Activated CD8-positive, alpha-beta memory T cell treated with anti-CD3 and anti-CD28 coated beads, Interleukin-2, amount 50 U/mL, for 48 hours (primary cell): Measurements from ENCODE around the gene B3GNT7.
"Not testable (repeated sequence)": the region's sequence is repeated elsewhere in the genome, so short reads cannot be mapped to it uniquely, and the experiment has no call there.

Experiments
- DNase-seq: peaks from one replicate; pipeline ENCODE4 v3.0.0-alpha.2; 2020

B3GNT7 gene

DNA sequence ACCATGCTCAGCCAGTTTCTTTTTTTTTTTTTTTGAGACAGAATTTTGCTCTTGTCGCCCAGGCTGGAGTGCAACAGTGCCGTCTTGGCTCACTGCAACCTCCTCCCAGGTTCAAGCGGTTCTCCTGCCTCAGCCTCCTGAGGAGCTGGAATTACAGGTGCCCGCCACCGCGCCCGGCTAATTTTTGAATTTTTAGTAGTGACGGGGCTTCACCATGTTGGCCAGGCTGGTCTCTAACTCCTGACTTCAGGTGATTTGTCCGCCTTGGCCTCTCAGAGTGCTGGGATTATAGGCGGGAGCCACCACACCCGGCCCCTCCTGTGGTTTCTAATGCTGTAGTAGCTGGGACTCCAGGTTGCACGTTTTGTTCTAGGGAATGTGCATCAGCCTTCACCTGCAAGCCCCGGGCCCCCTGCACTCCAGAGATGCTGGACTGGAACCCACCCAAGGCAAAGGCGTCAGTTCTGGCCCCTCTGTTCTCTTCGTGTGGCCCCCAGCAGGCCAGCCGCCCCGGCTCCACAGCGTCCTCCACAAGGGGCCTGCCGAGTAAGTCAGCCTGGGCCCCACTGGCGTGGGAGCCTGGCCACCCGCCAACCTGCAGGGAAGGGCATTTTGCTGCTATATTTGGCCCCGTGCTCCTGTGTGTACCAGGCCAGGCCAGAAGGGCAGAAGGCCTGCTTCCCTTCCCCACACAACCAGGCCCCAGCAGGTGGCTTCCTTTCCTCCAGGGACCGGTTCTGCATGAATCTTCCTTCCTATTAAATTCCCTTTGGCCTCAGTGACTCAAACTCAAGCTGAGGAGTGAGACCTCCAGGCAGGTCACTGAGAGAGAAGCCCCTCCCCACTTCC is 25.7 kb upstream of the B3GNT7 start:
- no peak for DNase-seq

DNA sequence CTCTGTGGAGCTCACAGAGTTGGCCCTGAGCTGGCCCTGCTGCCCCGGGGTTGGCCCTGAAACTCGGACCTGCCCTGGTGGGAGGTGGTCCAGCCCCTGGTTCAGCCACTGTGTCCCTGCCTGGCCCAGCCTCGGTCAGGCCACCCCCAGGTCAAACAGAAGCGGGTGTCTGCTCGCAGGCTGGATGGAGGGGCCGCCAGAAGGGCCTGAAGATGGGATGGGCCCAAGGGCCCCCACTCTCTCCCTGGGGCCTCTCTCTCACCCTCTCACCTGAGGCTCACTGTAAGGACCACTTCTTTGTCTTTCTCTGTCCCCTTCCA is 25.1 kb upstream of the B3GNT7 start:
- DNase-seq, result no peak

DNA sequence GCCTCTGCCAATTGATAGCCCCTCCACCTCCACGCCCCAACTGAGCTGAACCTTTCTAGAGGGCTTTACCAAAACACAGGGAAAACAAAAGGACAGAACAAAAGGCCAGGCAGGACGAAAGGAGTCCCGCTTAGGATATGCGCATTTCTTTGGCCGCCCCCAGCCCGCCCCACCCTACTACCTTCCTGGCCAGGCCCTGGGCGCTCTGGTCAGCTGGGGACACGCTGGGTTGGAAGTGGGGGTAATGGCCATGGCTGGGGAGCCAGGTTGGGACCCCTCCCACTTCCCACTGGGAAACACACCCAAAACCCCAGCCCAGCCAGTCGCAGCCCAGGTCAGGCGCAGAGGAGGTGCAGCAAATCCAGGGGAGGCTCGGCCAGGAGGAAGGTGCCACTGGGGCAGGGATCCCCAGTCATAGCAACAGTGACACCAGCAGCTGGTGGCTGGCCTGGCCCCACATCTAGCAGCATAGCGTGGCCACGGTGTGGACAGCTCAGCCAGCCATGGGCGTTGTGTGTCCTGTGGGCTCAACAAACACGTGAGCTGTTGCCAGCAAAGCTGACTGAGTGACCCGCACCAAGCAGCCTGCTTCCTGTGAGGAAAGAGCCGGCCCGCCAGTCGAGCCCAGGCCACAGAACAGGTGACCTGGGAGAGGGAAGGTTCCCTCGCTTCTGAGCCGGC is 24.6 kb upstream of the B3GNT7 start:
- DNase-seq, result no peak

DNA sequence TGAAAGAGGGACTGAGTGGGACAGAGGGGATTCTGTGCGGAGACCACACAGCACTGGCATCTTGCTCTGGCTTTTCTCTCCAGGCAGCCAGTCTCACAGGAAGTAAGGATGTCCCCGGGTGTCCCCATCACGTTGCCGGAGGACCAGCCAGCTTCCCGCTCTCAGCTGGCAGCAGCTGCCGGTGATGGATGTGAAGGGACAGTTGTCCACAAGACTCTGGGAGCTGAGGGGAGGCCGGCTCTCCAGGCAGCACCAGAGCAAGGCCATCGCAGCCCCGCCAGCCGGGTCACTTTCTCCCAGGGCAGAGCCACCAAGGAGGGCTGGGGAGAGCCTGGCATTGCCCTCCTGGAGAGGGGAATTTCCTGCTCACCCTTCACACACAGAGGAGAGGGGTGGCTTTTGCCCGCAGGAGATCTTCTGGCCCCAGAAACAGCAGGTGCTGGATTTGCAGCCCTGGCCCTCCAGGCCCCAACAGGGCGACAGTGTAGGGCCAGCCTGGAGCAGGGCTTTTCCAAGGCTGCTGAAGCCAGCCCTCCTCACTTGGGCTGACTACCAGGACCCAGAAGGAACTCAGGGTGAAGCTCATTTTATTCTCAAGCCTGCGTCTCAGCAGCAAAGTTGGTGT is 24.0 kb upstream of the B3GNT7 start:
- DNase-seq, result no peak

DNA sequence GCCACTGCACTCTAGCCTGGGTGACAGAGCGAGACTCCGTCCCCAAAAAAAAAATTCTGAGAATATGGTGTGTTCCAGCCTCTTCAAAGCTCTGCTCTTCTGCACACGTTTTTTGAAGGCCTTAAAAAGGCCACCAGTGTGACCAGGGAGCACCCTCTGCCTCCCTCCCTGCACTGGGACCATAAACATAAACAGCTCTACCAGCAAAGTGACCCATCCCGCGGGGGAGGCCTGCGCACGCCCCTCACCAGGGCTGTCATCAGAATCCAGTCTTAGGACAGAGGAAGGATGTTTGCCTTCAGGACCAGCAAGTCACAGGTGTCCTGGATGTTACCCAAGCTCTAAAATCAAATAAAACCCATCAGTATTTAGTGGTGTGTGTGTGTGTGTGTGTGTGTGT is 23.2 kb upstream of the B3GNT7 start:
- no peak for DNase-seq

DNA sequence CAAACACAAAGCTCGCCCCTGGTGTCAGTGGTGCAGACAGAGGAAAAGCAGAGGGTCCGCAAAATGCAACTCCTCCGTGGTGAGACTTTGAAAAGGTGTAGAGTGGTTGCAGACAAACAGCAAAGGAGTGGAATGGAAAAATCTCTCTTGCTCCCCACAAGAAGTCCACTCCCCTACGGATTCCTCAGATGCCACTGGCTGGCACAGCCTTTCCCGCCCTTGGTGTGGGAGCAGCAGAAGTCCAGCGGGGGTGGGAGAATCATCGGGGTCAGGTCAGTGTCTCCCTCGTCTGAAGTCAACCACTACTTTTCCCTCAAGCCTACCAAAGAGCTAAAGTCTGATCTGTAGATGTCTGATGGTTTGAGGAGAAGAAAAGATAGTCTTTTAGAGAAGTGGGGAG is 22.3 kb upstream of the B3GNT7 start:
- no peak for DNase-seq

DNA sequence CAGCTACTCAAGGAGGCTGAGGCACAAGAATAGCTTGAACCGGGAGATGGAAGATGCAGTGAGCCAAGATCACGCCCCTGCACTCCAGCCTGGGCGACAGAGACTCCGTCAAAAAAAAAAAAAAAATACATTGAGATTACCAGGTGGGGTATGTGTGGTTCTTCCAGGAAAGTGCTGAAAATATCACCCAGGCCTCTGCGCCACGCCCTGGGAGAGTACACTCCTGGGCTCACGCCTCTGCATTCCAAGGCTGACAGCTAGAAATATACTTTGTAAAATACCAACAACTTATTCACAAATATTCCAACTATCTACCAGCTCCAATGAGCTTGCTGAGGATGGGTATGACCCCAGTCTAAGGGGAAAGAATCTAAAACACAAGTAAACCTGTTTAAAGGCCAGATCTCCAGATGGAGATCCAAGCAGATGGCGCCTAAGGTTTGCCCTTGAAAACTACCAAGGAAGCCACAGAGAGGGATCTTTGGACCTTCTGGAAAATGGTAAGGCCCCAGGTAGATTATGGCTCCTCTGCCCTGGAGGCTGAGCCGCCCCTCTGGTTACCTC is 21.6 kb upstream of the B3GNT7 start:
- no peak for DNase-seq

DNA sequence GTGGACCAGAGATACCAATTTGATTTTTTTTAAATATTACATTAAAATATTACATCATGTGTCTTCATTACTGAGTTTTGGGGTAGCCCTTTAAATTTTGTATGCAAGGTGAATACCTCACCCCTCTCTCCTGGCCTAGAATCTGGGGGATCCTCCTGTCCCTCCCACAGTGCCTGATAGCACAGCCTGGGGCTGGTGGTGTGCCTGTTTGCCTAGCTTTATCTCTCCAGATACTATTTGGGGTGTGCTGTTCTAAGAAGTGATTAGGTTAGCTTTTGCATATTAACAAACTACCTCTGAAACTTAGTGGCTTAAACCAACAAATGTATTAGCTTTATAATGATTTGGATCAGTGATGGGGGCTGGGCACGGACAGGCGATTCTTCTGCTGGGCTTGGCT is 20.7 kb upstream of the B3GNT7 start:
- no peak for DNase-seq

DNA sequence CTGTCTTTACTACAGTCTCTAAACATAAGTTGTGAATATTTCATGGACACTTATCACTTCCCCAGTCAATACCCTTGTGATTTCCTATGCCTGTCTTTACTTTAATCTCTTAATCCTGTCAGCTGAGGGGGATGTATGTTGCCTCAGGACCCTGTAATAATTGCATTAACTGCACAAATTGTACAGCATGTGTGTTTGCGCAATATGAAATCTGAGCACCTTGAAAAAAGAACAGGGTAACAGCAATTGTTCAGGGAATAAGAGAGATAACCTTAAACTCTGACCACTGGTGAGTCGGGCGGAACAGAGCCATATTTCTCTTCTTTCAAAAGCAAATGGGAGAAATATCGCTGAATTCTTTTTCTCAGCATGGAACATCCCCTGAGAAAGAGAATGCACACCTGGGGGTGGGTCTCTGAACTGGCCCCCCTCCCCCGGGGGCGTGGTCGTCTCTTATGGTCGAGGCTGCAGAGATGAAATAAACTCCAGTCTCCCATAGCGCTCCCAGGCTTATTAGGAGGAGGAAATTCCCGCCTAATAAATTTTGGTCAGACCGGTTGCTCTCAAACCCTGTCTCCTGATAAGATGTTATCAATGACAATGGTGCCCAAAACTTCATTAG is 19.4 kb upstream of the B3GNT7 start:
- DNase-seq, result not testable (repeated sequence)

DNA sequence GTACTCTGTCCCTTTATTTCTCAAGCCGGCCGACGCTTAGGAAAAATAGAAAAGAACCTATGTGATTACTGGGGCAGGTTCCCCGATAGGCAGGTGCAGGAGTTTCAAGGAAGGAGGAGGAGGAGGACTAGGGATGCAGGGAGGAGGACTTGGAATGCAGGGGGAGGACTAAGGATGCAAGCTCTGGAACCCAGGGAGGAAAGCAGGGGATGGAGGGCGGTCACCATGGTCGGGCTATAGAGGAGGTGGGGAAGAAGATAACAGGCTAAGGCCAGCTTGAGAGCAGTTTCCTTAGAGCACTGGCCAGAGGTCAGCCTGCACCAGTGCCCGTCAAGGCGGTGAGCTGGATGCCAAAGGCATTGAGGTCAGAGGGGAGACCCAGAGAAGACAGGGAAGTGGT is 18.7 kb upstream of the B3GNT7 start:
- no peak for DNase-seq

DNA sequence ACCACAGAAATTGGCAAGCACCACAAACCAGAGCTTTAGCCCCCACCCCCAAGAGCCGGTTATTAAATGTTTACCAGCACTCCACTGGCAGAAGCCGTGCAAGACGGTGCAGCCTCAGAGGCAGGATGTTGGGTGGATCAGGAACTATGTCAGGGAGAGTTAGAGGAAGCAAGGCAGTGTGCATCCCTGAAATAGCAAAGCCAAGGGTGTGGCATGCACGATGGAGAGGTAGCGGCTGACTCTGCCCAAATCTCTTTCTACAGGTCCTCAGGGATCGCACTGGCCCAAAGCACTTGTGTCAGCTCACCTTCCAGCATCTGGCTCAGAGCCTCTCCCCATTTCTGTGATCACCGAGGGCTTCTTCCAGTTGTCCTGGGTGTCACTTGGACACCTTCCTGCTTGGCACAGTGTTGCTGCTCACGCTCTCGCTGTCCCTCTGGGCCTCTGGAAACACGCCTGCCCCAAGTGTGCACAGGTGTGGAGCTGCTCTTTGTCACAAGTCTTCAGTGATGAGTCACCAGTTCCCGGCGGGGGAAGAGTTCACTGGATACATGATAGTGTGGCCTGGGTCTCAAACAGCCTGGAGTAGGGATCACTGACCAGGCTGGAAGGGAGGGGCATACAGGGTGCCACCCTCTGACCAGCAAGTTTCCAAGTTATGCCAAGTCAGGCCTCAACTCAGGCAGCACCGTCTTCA is 17.3 kb upstream of the B3GNT7 start:
- DNase-seq, result no peak

DNA sequence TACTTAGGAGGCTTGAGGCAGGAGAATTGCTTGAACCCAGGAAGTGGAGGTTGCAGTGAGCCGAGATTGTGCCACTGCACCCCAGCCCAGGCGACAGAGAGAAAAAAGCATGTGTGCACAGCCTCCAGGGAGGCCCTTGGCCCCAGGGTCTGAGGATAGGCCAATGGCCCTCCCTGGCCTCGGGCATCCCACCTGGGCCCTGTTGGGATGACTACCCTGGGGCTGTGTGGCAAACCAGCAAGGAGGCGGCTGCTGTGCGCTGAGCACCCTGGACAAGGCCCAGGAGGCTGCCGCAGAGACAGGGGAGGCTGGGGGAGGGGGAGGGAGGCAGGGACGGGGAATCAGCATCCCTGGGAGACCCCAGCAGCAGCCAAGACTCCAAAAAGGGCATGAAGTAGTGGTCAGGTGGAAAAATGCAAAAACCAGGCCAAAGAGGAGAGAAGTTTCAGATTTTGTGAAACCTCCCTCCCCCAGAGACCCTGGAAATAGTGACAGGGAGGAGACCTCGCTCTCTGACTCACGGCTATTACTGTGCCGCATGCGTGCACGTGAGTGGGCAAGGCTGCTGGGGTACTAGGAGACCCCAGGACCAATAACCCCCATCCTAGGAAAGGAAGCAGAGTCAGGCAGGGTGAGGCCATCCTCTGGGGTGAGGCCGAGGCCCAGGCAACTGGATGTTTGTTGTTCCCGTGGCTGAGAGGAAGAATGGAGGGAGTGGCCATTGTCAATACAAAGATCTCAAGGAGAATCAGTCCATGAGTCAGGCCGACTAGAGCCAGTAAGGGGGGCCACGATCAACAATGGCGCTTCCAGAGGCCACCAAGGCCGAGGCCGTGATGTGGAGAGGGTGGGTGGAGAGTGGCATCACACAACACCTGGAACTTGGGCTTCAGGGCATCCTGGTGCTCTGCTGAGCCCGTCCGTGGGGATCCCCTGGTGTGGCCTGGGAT is 16.0 kb upstream of the B3GNT7 start:
- DNase-seq, result no peak

DNA sequence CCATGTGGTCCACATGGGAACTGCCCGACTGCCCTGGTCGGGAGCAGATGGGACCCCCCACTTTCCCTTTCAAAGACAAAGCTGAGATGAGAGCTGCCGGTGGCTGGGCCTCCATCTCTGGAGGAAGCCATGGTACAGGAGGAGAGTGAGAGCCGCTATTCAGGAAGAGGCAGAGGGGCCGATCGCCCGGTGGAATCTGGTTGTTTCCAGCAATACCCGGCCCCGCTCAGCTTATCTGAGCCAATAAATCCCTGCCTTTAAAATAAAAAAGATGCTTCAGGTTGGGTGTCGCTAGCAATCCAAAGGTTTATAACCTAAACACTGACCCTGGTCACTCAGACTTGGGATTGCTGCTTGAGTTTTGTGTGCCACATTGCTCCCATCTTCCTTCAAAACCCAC is 15.2 kb upstream of the B3GNT7 start:
- no peak for DNase-seq

DNA sequence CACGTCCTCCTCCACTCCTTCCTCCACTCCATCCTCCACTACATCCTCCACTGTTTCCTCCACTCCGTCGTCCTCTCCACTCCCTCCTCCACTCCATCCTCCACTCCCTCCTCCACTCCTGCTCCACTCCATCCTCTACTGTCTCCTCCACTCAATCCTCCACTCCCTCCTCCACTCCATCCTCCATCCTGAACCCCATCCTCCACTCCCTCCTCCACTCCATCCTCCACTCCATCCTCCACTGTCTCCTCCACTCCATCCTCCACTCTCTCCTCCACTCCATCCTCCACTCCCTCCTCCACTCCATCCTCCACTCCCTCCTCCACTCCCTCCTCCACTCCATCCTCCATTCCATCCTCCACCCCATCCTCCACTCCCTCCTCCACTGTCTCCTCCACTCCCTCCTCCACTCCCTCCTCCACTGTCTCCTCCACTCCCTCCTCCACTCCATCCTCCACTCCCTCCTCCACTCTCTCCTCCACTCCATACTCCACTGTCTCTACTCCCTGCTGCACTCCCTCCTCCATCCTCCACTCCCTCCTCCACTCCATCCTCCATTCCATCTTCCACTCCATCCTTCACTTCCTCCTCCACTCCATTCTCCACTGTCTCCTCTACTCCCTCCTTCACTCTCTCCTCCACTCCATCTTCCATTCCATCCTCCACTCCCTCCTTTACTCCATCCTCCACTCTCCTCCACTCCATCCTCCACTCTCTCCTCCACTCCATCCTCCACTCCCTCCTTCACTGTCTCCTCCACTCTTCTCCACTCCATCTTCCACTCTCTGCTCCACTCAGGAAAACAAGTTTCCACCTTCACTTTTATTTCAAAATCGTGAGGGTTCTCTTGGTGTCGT is 14.3 kb upstream of the B3GNT7 start:
- DNase-seq, result no peak

DNA sequence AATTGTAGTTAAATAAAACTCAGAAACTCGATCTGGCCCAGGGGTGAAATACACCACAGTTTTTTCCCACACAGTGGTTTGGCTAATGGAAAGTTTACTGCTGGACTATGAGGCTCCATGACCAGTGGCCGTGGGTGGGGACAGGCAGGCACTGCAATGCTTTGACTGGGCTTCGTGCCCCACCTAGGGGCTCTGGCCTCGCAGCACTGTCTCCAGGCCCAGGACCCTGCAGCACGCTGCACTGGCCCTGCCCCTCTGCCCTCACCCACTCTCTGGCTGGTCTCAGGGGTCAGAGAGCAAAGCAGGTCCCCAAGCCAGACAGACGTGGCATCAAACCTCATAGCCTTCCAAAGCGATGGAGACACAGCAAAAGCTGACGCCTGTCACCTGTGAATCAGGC is 13.4 kb upstream of the B3GNT7 start:
- no peak for DNase-seq

DNA sequence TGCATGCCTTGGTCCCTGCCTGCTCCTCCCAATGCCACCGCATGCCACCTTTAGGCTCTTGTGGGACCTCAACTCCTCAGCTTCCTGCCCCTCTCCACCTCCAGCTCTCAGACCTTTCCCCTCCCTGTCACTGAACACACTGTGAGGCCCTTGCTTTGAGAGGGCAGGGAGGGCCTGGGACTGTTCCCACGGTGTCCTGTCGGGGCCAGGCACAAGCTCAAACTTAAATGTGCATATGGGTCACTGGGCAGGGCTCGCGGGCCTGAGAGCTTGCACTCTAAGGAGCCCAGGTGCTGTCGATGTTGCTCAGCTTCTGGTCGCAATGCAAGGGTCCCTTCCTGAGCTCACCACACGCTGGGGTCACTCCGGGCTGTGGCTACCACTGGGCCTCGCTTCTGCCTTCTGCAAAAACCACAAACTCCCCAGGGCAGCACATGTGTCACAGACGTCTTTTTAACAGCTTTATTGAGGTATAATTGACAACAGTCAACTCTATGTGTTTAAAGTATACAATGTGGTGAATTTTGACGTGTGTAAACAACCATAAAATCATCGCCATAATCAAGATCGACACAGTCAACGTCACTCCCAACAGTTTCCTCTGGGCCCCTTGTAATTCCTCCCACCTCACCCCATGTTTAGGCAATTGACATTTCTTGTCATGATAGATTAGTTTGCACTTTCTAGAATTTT is 11.9 kb upstream of the B3GNT7 start:
- no peak for DNase-seq

DNA sequence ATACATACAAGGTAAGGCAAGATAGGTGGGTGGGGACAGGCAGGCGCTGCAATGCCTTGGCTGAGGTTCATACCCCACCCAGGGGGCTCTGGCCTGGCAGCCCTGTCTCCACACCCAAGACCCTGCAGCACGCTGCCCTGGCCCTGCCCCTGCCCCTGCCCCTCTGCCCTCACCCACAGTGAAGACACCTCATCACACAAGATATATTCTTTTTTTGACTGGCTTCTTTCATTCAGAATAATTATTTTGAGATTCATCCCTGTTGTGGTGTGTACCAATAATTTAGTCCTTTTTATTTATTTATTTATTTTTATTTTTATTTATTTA is 11.4 kb upstream of the B3GNT7 start:
- DNase-seq, result no peak

DNA sequence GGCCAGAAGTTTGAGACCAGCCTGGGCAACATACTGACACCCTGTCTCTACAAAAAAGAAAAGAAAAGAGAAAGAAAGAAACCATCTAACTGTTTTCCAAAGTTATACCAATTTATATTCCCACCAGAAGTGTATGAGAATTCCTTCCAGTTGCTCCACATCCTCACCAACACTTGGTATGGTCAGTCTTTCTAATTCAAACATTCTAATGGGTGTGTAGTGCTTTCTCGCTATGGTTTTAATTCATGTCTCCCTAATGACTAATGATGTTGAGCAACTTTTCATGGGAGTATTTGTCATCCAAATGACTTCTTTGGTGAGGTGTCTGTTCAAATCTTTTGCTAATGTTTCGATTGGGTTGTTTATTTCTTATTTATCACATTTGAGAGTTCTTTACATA is 10.5 kb upstream of the B3GNT7 start:
- DNase-seq, result no peak

DNA sequence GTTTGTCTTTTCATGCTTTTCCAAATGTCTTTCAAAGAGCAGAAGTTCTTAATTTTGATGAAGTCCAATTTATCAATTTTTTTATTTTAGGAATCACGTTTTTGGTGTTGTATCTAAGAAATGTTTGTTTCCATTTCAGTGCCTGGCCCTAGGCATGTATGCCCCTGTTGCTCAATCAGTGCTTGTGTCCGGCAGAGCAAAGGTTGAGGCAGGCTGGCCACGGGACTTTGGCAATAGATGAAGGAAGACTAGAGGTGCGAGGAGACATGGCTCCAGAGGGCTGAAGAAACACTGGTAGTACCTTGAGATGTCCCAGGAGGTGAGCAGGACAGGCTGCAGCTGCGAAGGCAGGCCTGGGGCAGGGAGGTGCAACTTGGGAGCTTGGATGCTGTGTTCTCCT is 10.1 kb upstream of the B3GNT7 start:
- DNase-seq, result no peak

DNA sequence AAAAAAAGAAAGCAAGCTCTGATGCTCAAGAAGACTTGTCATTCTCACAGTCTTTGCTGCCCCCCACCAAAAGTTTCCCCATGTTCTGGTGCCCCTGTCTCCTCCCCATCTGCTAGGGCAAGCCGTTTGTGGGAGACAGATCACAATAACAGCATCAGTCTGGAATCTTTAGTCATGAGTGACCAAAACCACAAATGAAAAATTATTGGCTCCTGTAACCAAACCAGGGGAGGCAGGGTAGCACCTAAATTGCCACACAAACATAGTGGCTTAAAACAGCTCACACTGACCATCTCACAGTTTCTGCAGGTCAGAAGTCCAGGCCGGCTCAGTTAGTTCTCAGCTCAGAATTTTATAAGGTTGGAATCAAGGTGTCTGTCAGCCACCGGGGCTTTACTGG is 9.1 kb upstream of the B3GNT7 start:
- no peak for DNase-seq
